CD14-positive monocyte (primary cell): Measurements from ENCODE around the gene KSR2. TPM values are rescaled to one million over a fixed set of nuclear protein-coding genes. Genes with fewer than 3 reads are reported as not detected.

Experiments
- DNase-seq, 3 donors: peaks; one replicate each; pipeline ENCODE4 v3.0.0-alpha.2; 2011 to 2022
- H2AFZ ChIP-seq: 2 replicates; pipeline ENCODE4 v1.6.0; 2012; ENCODE audit warnings: mild to moderate bottlenecking, low read depth, low read length, inconsistent platforms; ENCODE audit not compliant: insufficient read depth, poor library complexity, severe bottlenecking
- H3K27ac ChIP-seq, 2 donors: 1 replicate in 1 of 2; 2 replicates in 1 of 2; pipeline ENCODE4 v1.5.1; 2012 to 2013; ENCODE audit warnings: low read length in 2 of 2, control low read depth in 1 of 2, inconsistent platforms in 1 of 2, low read depth in 1 of 2, mild to moderate bottlenecking in 1 of 2
- H3K27me3 ChIP-seq, 2 donors: one replicate each; pipeline versions ENCODE4 v1.6.0 to v1.6.1; 2011 to 2013; ENCODE audit warnings: low read length in 2 of 2; ENCODE audit not compliant: control insufficient read depth in 2 of 2, insufficient read depth in 2 of 2
- H3K36me3 ChIP-seq, 2 donors: replicated peaks in 1 of 2; 1 replicate in 1 of 2; 2 replicates in 1 of 2; pipeline versions ENCODE4 v1.5.1 to v1.6.1; 2012 to 2013; ENCODE audit warnings: low read length in 2 of 2, control low read depth in 1 of 2, inconsistent platforms in 1 of 2, mild to moderate bottlenecking in 1 of 2; ENCODE audit not compliant: insufficient read depth in 2 of 2, control insufficient read depth in 1 of 2
- H3K4me1 ChIP-seq, 2 donors: 1 replicate in 1 of 2; 2 replicates in 1 of 2; pipeline versions ENCODE4 v1.5.1 to v1.6.1; 2012 to 2013; ENCODE audit warnings: low read length in 2 of 2, control low read depth in 1 of 2, inconsistent platforms in 1 of 2, mild to moderate bottlenecking in 1 of 2, moderate library complexity in 1 of 2; ENCODE audit not compliant: insufficient read depth in 2 of 2, control insufficient read depth in 1 of 2
- H3K4me2 ChIP-seq: replicated peaks from 2 replicates; pipeline ENCODE3; 2012; ENCODE audit warnings: low read length, moderate library complexity, mild to moderate bottlenecking; ENCODE audit not compliant: poor library complexity, severe bottlenecking; ENCODE audit errors: extremely low read depth
- H3K4me3 ChIP-seq, 3 experiments: fragments of 200-600 bp in 1 of 3; sonication (generic) in 1 of 3; replicated peaks in 1 of 3; 1 replicate in 2 of 3; 2 replicates in 1 of 3; pipeline ENCODE4 v1.5.1; 2011 to 2013; ENCODE audit warnings: low read length in 3 of 3, mild to moderate bottlenecking in 3 of 3, control low read depth in 2 of 3, low read depth in 2 of 3, inconsistent platforms in 1 of 3, moderate library complexity in 1 of 3
- H3K79me2 ChIP-seq: 2 replicates; pipeline ENCODE4 v1.6.0; 2012; ENCODE audit warnings: mild to moderate bottlenecking, control low read depth, inconsistent platforms, low read length, moderate library complexity; ENCODE audit not compliant: insufficient read depth
- H3K9ac ChIP-seq: 2 replicates; pipeline ENCODE4 v1.6.0; 2017; ENCODE audit warnings: low read length, mild to moderate bottlenecking; ENCODE audit not compliant: insufficient read depth, poor library complexity, severe bottlenecking
- H3K9me3 ChIP-seq, 2 donors: replicated peaks in 1 of 2; 1 replicate in 1 of 2; 2 replicates in 1 of 2; pipeline versions ENCODE4 v1.5.1 to v1.6.1; 2012 to 2013; ENCODE audit warnings: low read length in 2 of 2, control low read depth in 1 of 2; ENCODE audit not compliant: control insufficient read depth in 1 of 2, insufficient read depth in 1 of 2
- H4K20me1 ChIP-seq: 2 replicates; pipeline ENCODE4 v1.6.0; 2012; ENCODE audit warnings: mild to moderate bottlenecking, low read length, control low read depth, moderate library complexity; ENCODE audit not compliant: insufficient read depth
- H3K27ac Mint-ChIP-seq, 7 donors: one replicate each; pipeline ENCODE4 v1.8.0; 2020; ENCODE audit warnings: mild to moderate bottlenecking in 7 of 7, mixed read lengths in 7 of 7, moderate library complexity in 6 of 7, inconsistent platforms in 2 of 7
- H3K27me3 Mint-ChIP-seq, 3 donors: one replicate each; pipeline ENCODE4 v1.8.0; 2021 to 2022; ENCODE audit warnings: low read depth in 3 of 3, mild to moderate bottlenecking in 3 of 3, mixed read lengths in 3 of 3, moderate library complexity in 3 of 3, inconsistent platforms in 1 of 3
- H3K36me3 Mint-ChIP-seq, 2 donors: one replicate each; pipeline ENCODE4 v1.8.0; 2020; ENCODE audit warnings: mixed read lengths in 2 of 2, inconsistent platforms in 1 of 2, mild to moderate bottlenecking in 1 of 2
- H3K4me1 Mint-ChIP-seq: one replicate; pipeline ENCODE4 v1.8.0; 2020; ENCODE audit warnings: mild to moderate bottlenecking, mixed read lengths
- H3K4me3 Mint-ChIP-seq, 2 donors: one replicate each; pipeline ENCODE4 v1.8.0; 2020; ENCODE audit warnings: mild to moderate bottlenecking in 2 of 2, mixed read lengths in 2 of 2, moderate library complexity in 1 of 2
- H3K9me3 Mint-ChIP-seq, 7 donors: one replicate each; pipeline ENCODE4 v1.8.0; 2020 to 2022; ENCODE audit warnings: mixed read lengths in 7 of 7, mild to moderate bottlenecking in 6 of 7, moderate library complexity in 6 of 7, inconsistent platforms in 2 of 7
- WGBS: methylation state at CpG from one replicate; pipeline ENCODE4 v1.1.5; 2013; ENCODE audit warnings: missing lambda C conversion rate; ENCODE audit not compliant: insufficient coverage; 5-methylcytosine and 5-hydroxymethylcytosine counted together
- intact Hi-C, 2 donors: fragments of 100-400 bp; cut with micrococcal nuclease; formaldehyde crosslinking; loops; one replicate each; pipeline versions ENCODE4 v1.15.0 to v1.15.1; 2023
- polyA plus RNA-seq, 3 donors: library from polyadenylated mRNA; depleted of rRNA in 1 of 3; unstranded in 2 of 3; stranded (reverse) in 1 of 3; fragments of 300-500 nt in 2 of 3; fragments of >200 nt in 1 of 3; fragmentation: Illumina TruSeq in 2 of 3; gene quantifications; 1 replicate in 2 of 3; 2 replicates in 1 of 3; pipeline ENCODE4 v1.2.3, GENCODE V29; 2012 to 2021
- TF ChIP-seq, protein P1 (sequence below): fragments of 200-600 bp; IDR thresholded peaks from one replicate; pipeline ENCODE4 v1.8.0; 2022; ENCODE audit warnings: antibody characterized with exemption, mild to moderate bottlenecking

Gene KSR2
- polyA plus RNA-seq, 3 donors, result not detected

GRCh38 chr12:117981267-117981666 is 12.5 kb upstream of the KSR2 start:
- H3K27ac Mint-ChIP-seq, result no peak overlapping the region
- no peak overlapping the region for H3K9ac ChIP-seq
- no peak overlapping the region for H3K4me3 ChIP-seq
- WGBS, result no CpG with 5 or more reads among the region's 5 CpGs
- no peak overlapping the region for H3K4me2 ChIP-seq
- TF ChIP-seq, protein P1, sequence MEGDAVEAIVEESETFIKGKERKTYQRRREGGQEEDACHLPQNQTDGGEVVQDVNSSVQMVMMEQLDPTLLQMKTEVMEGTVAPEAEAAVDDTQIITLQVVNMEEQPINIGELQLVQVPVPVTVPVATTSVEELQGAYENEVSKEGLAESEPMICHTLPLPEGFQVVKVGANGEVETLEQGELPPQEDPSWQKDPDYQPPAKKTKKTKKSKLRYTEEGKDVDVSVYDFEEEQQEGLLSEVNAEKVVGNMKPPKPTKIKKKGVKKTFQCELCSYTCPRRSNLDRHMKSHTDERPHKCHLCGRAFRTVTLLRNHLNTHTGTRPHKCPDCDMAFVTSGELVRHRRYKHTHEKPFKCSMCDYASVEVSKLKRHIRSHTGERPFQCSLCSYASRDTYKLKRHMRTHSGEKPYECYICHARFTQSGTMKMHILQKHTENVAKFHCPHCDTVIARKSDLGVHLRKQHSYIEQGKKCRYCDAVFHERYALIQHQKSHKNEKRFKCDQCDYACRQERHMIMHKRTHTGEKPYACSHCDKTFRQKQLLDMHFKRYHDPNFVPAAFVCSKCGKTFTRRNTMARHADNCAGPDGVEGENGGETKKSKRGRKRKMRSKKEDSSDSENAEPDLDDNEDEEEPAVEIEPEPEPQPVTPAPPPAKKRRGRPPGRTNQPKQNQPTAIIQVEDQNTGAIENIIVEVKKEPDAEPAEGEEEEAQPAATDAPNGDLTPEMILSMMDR, result no peak
- no peaks in the 10 kb centered on the region for H3K9me3 ChIP-seq
- no peak overlapping the region for H3K4me3 Mint-ChIP-seq
- no peaks in the 10 kb centered on the region for H3K4me1 Mint-ChIP-seq
- no peaks in the 10 kb centered on the region for H4K20me1 ChIP-seq
- H3K27me3 ChIP-seq, result no peaks in the 10 kb centered on the region
- H3K36me3 ChIP-seq, result no peaks in the 10 kb centered on the region
- H3K9me3 Mint-ChIP-seq, result peaks cover 0 to 2% (median 0%) of the 10 kb centered on the region in 7 donors
- no peaks in the 10 kb centered on the region for H3K36me3 Mint-ChIP-seq
- H2AFZ ChIP-seq, result no peak overlapping the region
- intact Hi-C loops, result no loop called here
- no peak for DNase-seq
- peaks cover 6 to 13% (median 8%) of the 10 kb centered on the region in 3 donors for H3K27me3 Mint-ChIP-seq
- H3K27ac ChIP-seq, result no peak overlapping the region
- no peaks in the 10 kb centered on the region for H3K4me1 ChIP-seq
- H3K79me2 ChIP-seq, result no peaks in the 10 kb centered on the region

DNA sequence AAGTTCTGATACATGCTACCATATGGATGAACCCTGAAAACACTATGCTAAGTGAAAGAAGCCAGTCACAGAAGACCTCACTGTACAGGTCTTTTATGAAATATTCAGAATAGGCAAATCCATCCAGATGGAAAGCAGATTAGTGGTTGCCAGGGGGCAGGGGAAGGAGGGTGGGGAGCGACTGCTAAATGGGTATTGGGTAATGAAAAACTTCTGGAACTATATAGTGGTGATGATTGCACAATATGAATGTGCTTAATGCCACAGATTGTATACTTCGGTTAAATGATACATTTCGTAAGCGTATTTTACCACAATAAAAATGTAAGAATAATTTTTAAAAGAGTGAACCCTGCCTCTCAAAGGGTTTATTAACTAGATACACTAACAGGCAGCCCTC is 11.8 kb upstream of the KSR2 start:
- H3K79me2 ChIP-seq, result no peaks in the 10 kb centered on the region
- H3K4me3 ChIP-seq, result no peak overlapping the region
- no peak for DNase-seq
- H4K20me1 ChIP-seq, result no peaks in the 10 kb centered on the region
- H3K9me3 Mint-ChIP-seq, result peaks cover 0 to 2% (median 0%) of the 10 kb centered on the region in 7 donors
- no peak overlapping the region for H3K27ac ChIP-seq
- H3K27ac Mint-ChIP-seq, result no peak overlapping the region
- H3K27me3 ChIP-seq, result no peaks in the 10 kb centered on the region
- no peak overlapping the region for H2AFZ ChIP-seq
- no peaks in the 10 kb centered on the region for H3K9me3 ChIP-seq
- intact Hi-C loops, result no loop called here
- H3K27me3 Mint-ChIP-seq, result peaks cover 8 to 13% (median 10%) of the 10 kb centered on the region in 3 donors
- WGBS, result no CpG with 5 or more reads among the region's 4 CpGs
- H3K9ac ChIP-seq, result no peak overlapping the region
- H3K4me1 Mint-ChIP-seq, result no peaks in the 10 kb centered on the region
- H3K4me3 Mint-ChIP-seq, result no peak overlapping the region
- no peaks in the 10 kb centered on the region for H3K36me3 ChIP-seq
- H3K36me3 Mint-ChIP-seq, result no peaks in the 10 kb centered on the region
- H3K4me2 ChIP-seq, result no peak overlapping the region
- TF ChIP-seq, protein P1, result no peak
- H3K4me1 ChIP-seq, result no peaks in the 10 kb centered on the region
